ENCODE measurements around the gene PPP2CA. TPM values are rescaled to one million over a fixed set of nuclear protein-coding genes. Genes with fewer than 3 reads are reported as not detected.
A peak's percentile ranks its signal among the peaks of the same experiment; 100 is the strongest.

Gene PPP2CA
- total and polyA plus RNA-seq, 9 of the 15 experiments (the other 6 are each of a cell fraction or from before 2014, with no cell fraction given) = 23.0 to 257 (median 109) TPM

- H4K20me1 ChIP-seq (replicated peaks; ENCODE audit: control insufficient read depth, insufficient read depth, low read length) = no peaks in the 10 kb centered on the region
- in situ Hi-C loops (cut with MboI) = no loop called here
- intact Hi-C loops (cut with micrococcal nuclease) = no loop called here
- DNase-seq (ENCODE audit: extremely low read depth in 1 of 4, low spot score in 3 of 4) (no peak), ATAC-seq (peak; percentile 72), FAIRE-seq (no peak)
- CTCF ChIA-PET (ENCODE audit: low intra/inter-chr PET ratio) = no interaction called here
- no peak overlapping the region for H3K4me2 ChIP-seq (ENCODE audit: insufficient read depth, low read length)
- no peaks in the 10 kb centered on the region for H3K9me3 ChIP-seq (replicated peaks; ENCODE audit: control insufficient read depth, insufficient read depth, low read depth, low read length)
- no peak overlapping the region for H2AFZ ChIP-seq (ENCODE audit: low read depth, low read length)
- H3K27me3 ChIP-seq (ENCODE audit: control insufficient read depth in 2 of 2, insufficient read depth in 2 of 2, low read length in 2 of 2) = no peaks in the 10 kb centered on the region
- no peaks in the 10 kb centered on the region for H3K79me2 ChIP-seq (ENCODE audit: control insufficient read depth, insufficient read depth, low read length)
- BruUV-seq (replicated peaks) = no TSS peak
- no peak overlapping the region for H3K9ac ChIP-seq (ENCODE audit: insufficient read depth in 1 of 2, low read depth in 2 of 2, low read length in 2 of 2)
- H3K4me1 ChIP-seq (replicated peaks in 1 of 2; ENCODE audit: control insufficient read depth in 2 of 2, insufficient read depth in 2 of 2, low read length in 2 of 2) = no peaks in the 10 kb centered on the region; a peak in 2 of 5 replicates
- H3K27ac ChIP-seq (ENCODE audit: extremely low read depth, low read depth, low read length) = no peak overlapping the region
- 39% methylated on average over 3 of the region's 3 CpGs for WGBS (ENCODE audit: insufficient coverage, low coverage, missing lambda C conversion rate)
- H3K36me3 ChIP-seq (ENCODE audit: control insufficient read depth, insufficient read depth, low read length) = no peaks in the 10 kb centered on the region
- POLR2A ChIA-PET = no interaction called here
- no peaks in the 10 kb centered on the region for H3K9me1 ChIP-seq (ENCODE audit: control insufficient read depth, insufficient read depth, low read length)
- H3K4me3 ChIP-seq = no peak overlapping the region
- no peak for TF ChIP-seq ZNF232 (CRISPR knock-in tag; IDR thresholded peaks at IDR 0.05)
- TF ChIP-seq, protein P1, sequence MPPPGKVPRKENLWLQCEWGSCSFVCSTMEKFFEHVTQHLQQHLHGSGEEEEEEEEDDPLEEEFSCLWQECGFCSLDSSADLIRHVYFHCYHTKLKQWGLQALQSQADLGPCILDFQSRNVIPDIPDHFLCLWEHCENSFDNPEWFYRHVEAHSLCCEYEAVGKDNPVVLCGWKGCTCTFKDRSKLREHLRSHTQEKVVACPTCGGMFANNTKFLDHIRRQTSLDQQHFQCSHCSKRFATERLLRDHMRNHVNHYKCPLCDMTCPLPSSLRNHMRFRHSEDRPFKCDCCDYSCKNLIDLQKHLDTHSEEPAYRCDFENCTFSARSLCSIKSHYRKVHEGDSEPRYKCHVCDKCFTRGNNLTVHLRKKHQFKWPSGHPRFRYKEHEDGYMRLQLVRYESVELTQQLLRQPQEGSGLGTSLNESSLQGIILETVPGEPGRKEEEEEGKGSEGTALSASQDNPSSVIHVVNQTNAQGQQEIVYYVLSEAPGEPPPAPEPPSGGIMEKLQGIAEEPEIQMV (tag; conservative IDR thresholded peaks at IDR 0.05; ENCODE audit: low read depth) = no peak
- TF ChIP-seq, protein P2, sequence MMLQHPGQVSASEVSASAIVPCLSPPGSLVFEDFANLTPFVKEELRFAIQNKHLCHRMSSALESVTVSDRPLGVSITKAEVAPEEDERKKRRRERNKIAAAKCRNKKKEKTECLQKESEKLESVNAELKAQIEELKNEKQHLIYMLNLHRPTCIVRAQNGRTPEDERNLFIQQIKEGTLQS (IDR thresholded peaks at IDR 0.05) = 0 out of 2 replicates have a peak, but pooled peaks have one; percentile 4
- TF ChIP-seq, protein P2 (CRISPR knock-in tag; conservative IDR thresholded peaks at IDR 0.05) = no peak
- TF ChIP-seq ZNF347 (CRISPR knock-in tag; IDR thresholded peaks at IDR 0.05; ENCODE audit: low read depth) = no peak
- TF ChIP-seq EZH2 (IDR thresholded peaks at IDR 0.05; ENCODE audit: borderline replicate concordance, low read depth, low read length) = no peak
- TF ChIP-seq CBFA2T3 (IDR thresholded peaks at IDR 0.05) = no peak
- no peak for TF ChIP-seq ZNF780A (CRISPR knock-in tag; IDR thresholded peaks at IDR 0.05)
- TF ChIP-seq RAD51 (IDR thresholded peaks at IDR 0.05; ENCODE audit: borderline replicate concordance, low read depth) = no peak
- no peak for TF ChIP-seq CHD4 (IDR thresholded peaks at IDR 0.05; ENCODE audit: insufficient read depth, insufficient replicate concordance, low read depth, low read length, poor library complexity, severe bottlenecking)
- no peak for TF ChIP-seq ZNF707 (CRISPR knock-in tag; conservative IDR thresholded peaks at IDR 0.05)
- TF ChIP-seq, protein P3, sequence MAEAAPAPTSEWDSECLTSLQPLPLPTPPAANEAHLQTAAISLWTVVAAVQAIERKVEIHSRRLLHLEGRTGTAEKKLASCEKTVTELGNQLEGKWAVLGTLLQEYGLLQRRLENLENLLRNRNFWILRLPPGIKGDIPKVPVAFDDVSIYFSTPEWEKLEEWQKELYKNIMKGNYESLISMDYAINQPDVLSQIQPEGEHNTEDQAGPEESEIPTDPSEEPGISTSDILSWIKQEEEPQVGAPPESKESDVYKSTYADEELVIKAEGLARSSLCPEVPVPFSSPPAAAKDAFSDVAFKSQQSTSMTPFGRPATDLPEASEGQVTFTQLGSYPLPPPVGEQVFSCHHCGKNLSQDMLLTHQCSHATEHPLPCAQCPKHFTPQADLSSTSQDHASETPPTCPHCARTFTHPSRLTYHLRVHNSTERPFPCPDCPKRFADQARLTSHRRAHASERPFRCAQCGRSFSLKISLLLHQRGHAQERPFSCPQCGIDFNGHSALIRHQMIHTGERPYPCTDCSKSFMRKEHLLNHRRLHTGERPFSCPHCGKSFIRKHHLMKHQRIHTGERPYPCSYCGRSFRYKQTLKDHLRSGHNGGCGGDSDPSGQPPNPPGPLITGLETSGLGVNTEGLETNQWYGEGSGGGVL (CRISPR knock-in tag; IDR thresholded peaks at IDR 0.05) = no peak
- TF ChIP-seq CTBP1 (IDR thresholded peaks at IDR 0.05; ENCODE audit: borderline replicate concordance) = no peak
- peak; percentile 29; the same call in 1 of the 2 replicates for TF ChIP-seq FOSL1 (tag; conservative IDR thresholded peaks at IDR 0.05)
- TF ChIP-seq, protein P4, sequence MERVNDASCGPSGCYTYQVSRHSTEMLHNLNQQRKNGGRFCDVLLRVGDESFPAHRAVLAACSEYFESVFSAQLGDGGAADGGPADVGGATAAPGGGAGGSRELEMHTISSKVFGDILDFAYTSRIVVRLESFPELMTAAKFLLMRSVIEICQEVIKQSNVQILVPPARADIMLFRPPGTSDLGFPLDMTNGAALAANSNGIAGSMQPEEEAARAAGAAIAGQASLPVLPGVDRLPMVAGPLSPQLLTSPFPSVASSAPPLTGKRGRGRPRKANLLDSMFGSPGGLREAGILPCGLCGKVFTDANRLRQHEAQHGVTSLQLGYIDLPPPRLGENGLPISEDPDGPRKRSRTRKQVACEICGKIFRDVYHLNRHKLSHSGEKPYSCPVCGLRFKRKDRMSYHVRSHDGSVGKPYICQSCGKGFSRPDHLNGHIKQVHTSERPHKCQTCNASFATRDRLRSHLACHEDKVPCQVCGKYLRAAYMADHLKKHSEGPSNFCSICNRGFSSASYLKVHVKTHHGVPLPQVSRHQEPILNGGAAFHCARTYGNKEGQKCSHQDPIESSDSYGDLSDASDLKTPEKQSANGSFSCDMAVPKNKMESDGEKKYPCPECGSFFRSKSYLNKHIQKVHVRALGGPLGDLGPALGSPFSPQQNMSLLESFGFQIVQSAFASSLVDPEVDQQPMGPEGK (CRISPR knock-in tag; IDR thresholded peaks at IDR 0.05; ENCODE audit: borderline replicate concordance) = no peak
- TF ChIP-seq RBBP5 (IDR thresholded peaks at IDR 0.05; ENCODE audit: borderline replicate concordance, insufficient read depth, low read length, poor library complexity, severe bottlenecking) = no peak
- TF ChIP-seq MCM3 (IDR thresholded peaks at IDR 0.05) = no peak
These were observed 42.2 kb upstream of the PPP2CA start for GRCh38 chr5:134268019-134268601.

All from K562 (cell line).